GM12892 (cell line): ENCODE results near the gene MYD88.

Experiments used
- POLR2A ChIP-seq: IDR thresholded peaks from 2 replicates; pipeline ENCODE4 v1.6.1; 2011; ENCODE audit warnings: low read depth, low read length, control low read depth
- POLR2AphosphoS5 ChIP-seq: IDR thresholded peaks from 2 replicates; pipeline ENCODE4 v1.6.1; 2011; ENCODE audit warnings: low read depth, low read length, control low read depth

GRCh38 chr3:38140326-38141172 lies 2.1 kb downstream of the MYD88 start:
- TF ChIP-seq POLR2A = no peak
- TF ChIP-seq POLR2AphosphoS5 = no peak
